Right atrium auricular region (tissue), 2 donors: Measurements from ENCODE around the gene NOL6. TPM values are rescaled to one million over a fixed set of nuclear protein-coding genes. Genes with fewer than 3 reads are reported as not detected.

ENCODE experiments used
- DNase-seq: peaks from one replicate; pipeline ENCODE4 v3.0.0-alpha.2; 2019; ENCODE audit warnings: low spot score
- H3K27ac ChIP-seq, 2 donors: fragments of 200-600 bp; sonication (generic); 1 replicate in 1 of 2; 2 replicates in 1 of 2; pipeline ENCODE4 v1.5.1; 2016 to 2019
- H3K27me3 ChIP-seq, 2 donors: fragments of 200-600 bp; sonication (generic); one replicate each; pipeline versions ENCODE4 v1.5.1 to v1.6.0; 2017 to 2019
- H3K36me3 ChIP-seq: fragments of 200-600 bp; sonication (generic); one replicate; pipeline ENCODE4 v1.5.1; 2016
- H3K4me1 ChIP-seq, 2 donors: fragments of 200-600 bp; sonication (generic); one replicate each; pipeline versions ENCODE4 v1.5.1 to v1.6.0; 2017 to 2019
- H3K4me3 ChIP-seq, 2 donors: fragments of 200-600 bp; sonication (generic); 1 replicate in 1 of 2; 2 replicates in 1 of 2; pipeline ENCODE4 v1.5.1; 2017 to 2019; ENCODE audit warnings: mild to moderate bottlenecking in 1 of 2, moderate library complexity in 1 of 2
- H3K9me3 ChIP-seq, 2 donors: fragments of 200-600 bp; sonication (generic); one replicate each; pipeline ENCODE4 v1.5.1; 2019
- total RNA-seq, 2 donors: library from RNA; depleted of rRNA; stranded (reverse); fragments of >200 nt; gene quantifications; one replicate each; pipeline ENCODE4 v1.1.0, GENCODE V29; 2016
- TF ChIP-seq, protein P1 (sequence below), 2 donors: fragments of 200-600 bp; sonication (generic); IDR thresholded peaks; one replicate each; pipeline ENCODE4 v1.5.1; 2019; ENCODE audit warnings: antibody characterized with exemption in 2 of 2

The NOL6 gene
- total RNA-seq, 2 donors from 2014 or later: 12.5 to 16.1 TPM

DNA sequence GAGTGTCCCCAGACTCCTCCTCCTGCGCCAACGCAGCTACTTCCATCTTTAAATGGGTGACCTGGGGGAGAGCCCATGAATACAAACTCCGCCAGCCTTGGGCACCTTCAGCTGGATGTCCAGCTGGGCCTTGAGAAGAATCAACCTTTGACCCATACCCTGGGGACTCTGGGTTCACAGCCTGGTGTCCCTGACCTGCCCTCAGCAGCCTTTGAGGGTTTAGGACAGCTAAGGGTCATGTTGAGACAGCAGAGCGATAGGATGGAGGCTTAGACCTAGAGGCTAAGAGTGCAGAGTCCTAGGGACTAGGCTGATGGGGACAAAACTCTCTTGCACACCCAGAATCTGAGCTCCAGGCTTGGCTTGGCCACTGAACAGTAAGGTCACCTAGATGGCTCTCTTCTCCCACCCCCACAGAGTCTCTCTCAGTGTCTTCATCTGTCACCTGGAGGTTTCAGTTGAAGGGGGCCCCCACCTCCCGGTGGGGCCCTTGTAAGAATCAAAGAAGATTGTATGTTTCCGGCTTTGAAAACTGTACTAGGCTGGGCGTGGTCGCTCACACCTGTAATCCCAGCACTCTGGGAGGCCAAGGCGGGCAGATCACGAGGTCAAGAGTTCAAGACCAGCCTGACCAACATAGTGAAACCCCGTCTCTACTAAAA, 19.6 kb downstream of the NOL6 start:
- TF ChIP-seq, protein P1, sequence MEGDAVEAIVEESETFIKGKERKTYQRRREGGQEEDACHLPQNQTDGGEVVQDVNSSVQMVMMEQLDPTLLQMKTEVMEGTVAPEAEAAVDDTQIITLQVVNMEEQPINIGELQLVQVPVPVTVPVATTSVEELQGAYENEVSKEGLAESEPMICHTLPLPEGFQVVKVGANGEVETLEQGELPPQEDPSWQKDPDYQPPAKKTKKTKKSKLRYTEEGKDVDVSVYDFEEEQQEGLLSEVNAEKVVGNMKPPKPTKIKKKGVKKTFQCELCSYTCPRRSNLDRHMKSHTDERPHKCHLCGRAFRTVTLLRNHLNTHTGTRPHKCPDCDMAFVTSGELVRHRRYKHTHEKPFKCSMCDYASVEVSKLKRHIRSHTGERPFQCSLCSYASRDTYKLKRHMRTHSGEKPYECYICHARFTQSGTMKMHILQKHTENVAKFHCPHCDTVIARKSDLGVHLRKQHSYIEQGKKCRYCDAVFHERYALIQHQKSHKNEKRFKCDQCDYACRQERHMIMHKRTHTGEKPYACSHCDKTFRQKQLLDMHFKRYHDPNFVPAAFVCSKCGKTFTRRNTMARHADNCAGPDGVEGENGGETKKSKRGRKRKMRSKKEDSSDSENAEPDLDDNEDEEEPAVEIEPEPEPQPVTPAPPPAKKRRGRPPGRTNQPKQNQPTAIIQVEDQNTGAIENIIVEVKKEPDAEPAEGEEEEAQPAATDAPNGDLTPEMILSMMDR (IDR thresholded peaks at IDR 0.05): no peak
- H3K4me3 ChIP-seq: no peak overlapping the region
- no peak overlapping the region for H3K27ac ChIP-seq
- no peaks in the 10 kb centered on the region for H3K27me3 ChIP-seq
- no peaks in the 10 kb centered on the region for H3K36me3 ChIP-seq
- no peak for DNase-seq
- no peaks in the 10 kb centered on the region for H3K9me3 ChIP-seq
- no peaks in the 10 kb centered on the region for H3K4me1 ChIP-seq

DNA sequence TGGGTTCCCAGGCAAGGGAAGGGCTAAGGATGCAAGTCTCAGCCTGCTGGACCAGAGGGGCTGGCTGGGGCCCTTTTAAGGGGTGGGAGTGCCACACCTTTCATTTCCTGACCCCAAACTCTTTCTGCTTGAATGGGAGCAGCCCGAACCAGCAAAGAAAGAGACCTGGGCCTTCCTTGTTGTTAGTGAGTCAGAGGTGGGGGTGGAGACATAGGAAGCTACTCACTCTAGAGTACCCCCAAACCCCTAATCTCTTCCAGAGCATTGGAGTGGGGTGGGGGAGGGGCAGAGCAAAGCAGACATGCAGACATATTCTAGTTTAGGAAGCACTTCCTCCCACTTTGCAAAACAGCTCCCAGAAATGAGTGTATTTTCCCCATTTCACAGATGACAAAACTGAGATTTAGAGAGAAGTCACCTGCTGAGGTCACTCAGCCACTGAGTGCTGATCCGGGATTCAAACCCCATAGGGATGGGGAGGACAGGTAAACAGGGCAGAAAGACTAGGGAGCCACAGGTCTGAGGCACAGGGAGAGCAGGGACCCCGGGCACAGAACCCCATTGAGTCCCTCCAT, 20.4 kb downstream of the NOL6 start:
- no peak overlapping the region for H3K27ac ChIP-seq
- H3K27me3 ChIP-seq: no peaks in the 10 kb centered on the region
- no peaks in the 10 kb centered on the region for H3K9me3 ChIP-seq
- H3K4me3 ChIP-seq: no peak overlapping the region
- no peaks in the 10 kb centered on the region for H3K36me3 ChIP-seq
- TF ChIP-seq, protein P1 (IDR thresholded peaks at IDR 0.05): no peak
- no peak for DNase-seq
- H3K4me1 ChIP-seq: no peaks in the 10 kb centered on the region

DNA sequence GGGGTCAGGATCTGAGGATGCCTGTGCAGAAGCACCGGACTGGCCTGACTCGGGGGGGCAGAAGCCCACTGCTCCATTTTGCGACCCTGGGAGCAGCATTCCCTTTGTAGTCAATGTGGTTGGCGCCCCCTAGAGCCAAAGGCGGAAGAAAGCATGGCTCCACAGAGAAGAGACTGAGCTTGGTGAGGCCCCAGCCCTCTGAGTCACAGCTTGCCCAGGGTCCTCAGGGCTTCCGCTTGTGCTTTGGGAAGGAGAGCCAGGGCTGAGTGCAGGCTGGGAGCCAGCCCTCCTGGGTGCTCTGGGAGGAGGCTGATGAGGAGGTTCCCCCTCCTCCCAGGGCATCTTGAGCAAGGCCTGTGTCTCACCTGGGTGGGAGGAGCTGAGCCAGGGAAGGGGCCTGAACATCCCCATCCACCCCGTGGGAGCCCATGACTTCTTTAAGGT, 20.9 kb downstream of the NOL6 start:
- H3K36me3 ChIP-seq: no peaks in the 10 kb centered on the region
- H3K4me1 ChIP-seq: peaks cover 0 to 4% of the 10 kb centered on the region in 2 donors
- H3K27me3 ChIP-seq: no peaks in the 10 kb centered on the region
- H3K4me3 ChIP-seq: no peak overlapping the region
- no peak overlapping the region for H3K27ac ChIP-seq
- no peaks in the 10 kb centered on the region for H3K9me3 ChIP-seq
- TF ChIP-seq, protein P1 (IDR thresholded peaks at IDR 0.05): peak; percentile 66 to 67
- DNase-seq: no peak

DNA sequence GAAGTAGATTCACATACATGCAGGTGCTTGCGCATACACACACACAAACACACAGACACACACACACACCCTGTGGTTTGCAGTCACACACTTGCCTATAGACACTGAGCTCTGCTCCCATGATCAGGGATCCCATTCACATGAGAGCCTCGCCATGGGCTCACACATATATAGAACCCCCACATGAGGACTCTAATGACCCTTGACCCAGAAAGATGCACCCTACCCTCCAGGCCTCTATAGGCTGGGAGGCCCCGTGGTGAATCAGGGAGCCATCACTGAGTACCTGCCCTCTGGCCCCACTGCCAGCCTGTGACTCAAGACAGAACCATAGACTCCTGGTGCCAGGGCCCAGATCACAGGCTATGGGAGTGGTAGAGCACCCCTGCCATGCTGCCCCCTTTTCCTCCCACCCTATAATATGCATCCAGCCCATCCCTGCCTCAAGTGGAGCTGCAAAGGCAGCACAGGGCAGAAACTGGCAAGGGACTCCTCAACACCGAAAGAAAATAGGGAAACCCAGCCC, 23.0 kb downstream of the NOL6 start:
- TF ChIP-seq, protein P1 (IDR thresholded peaks at IDR 0.05): no peak
- Histone ChIP-seq H3K27ac (no peak overlapping the region), H3K4me1 (peaks cover 0 to 25% of the 10 kb centered on the region in 2 donors), H3K9me3 (no peaks in the 10 kb centered on the region), H3K27me3 (no peaks in the 10 kb centered on the region), H3K36me3 (no peaks in the 10 kb centered on the region), H3K4me3 (no peak overlapping the region)
- no peak for DNase-seq

DNA sequence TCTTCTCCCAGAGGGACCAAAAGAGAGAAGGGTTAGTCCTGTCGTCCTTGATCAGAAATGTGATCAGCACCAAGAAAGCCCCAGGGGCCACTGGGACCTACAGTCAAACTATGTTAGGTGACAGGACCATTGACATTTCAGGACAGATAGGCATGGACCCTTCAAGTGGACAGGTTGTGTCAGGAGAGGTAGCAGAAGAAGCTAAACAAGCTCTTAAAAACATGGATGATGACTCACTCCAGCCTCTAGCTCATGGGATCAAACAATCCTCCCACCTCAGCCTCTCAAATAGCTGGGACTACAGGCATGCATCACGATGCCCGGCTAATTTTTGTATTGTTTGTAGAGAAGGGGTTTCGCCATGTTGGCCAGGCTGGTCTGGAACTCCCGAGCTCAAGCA, 24.0 kb downstream of the NOL6 start:
- Histone ChIP-seq H3K36me3 (no peaks in the 10 kb centered on the region), H3K4me3 (no peak overlapping the region), H3K27ac (no peak overlapping the region), H3K4me1 (peaks cover 0 to 32% of the 10 kb centered on the region in 2 donors), H3K27me3 (no peaks in the 10 kb centered on the region), H3K9me3 (no peaks in the 10 kb centered on the region)
- DNase-seq: no peak
- TF ChIP-seq, protein P1 (IDR thresholded peaks at IDR 0.05): no peak
